ENCODE measurements around the gene DOCK10.

The DOCK10 gene

DNA sequence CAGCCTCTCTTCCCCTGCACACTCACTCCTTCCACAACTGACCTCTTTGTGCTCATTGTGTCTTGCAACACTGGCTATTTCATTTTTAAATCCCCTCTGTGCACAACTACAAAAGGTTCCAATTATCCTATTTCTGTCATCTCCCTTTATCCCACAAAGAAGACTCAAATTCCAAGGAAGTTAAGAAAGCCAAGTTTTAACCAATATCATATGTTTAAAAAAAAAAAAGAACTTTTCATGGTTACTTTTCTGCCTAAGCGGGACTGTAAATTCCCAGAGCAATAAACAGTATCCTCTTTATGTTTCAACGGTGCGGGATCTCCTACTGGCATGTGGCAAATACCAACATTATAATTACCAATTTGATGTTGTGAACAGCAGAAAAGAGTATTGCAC lies 83.8 kb downstream of the DOCK10 start:
- H2AFZ ChIP-seq (ENCODE audit: low read depth, low read length): no peak overlapping the region
- H3K9me3 ChIP-seq (ENCODE audit: insufficient read depth, low read length, severe bottlenecking): no peaks in the 10 kb centered on the region
- ATAC-seq (ENCODE audit: insufficient read depth, low read depth) (no peak), DNase-seq (no peak)
- no peak for TF ChIP-seq EZH2 (IDR thresholded peaks at IDR 0.05; ENCODE audit: borderline replicate concordance, low read depth, low read length, severe bottlenecking)
- TF ChIP-seq CTCF (IDR thresholded peaks at IDR 0.05; ENCODE audit: borderline replicate concordance, extremely low read depth, low read length, poor library complexity, severe bottlenecking): no peak
- no peak overlapping the region for H3K4me3 ChIP-seq (ENCODE audit: low read depth in 1 of 2, low read length in 2 of 2)
- H3K9ac ChIP-seq (ENCODE audit: low read depth, low read length): no peak overlapping the region
- H3K36me3 ChIP-seq (ENCODE audit: insufficient read depth, low read length): no peaks in the 10 kb centered on the region
- H3K4me1 ChIP-seq (ENCODE audit: insufficient read depth, low read length): peaks cover 10% of the 10 kb centered on the region
- no peak overlapping the region for H3K4me2 ChIP-seq (ENCODE audit: insufficient read depth, low read length)
- H3K27me3 ChIP-seq (ENCODE audit: insufficient read depth, low read length, poor library complexity): no peaks in the 10 kb centered on the region
- H3K79me2 ChIP-seq (ENCODE audit: insufficient read depth, low read length): peaks cover 6% of the 10 kb centered on the region
- H3K27ac ChIP-seq (ENCODE audit: low read length): no peak overlapping the region
- no peaks in the 10 kb centered on the region; the same call in 1 of the 2 replicates for H4K20me1 ChIP-seq (ENCODE audit: insufficient read depth, low read length)

DNA sequence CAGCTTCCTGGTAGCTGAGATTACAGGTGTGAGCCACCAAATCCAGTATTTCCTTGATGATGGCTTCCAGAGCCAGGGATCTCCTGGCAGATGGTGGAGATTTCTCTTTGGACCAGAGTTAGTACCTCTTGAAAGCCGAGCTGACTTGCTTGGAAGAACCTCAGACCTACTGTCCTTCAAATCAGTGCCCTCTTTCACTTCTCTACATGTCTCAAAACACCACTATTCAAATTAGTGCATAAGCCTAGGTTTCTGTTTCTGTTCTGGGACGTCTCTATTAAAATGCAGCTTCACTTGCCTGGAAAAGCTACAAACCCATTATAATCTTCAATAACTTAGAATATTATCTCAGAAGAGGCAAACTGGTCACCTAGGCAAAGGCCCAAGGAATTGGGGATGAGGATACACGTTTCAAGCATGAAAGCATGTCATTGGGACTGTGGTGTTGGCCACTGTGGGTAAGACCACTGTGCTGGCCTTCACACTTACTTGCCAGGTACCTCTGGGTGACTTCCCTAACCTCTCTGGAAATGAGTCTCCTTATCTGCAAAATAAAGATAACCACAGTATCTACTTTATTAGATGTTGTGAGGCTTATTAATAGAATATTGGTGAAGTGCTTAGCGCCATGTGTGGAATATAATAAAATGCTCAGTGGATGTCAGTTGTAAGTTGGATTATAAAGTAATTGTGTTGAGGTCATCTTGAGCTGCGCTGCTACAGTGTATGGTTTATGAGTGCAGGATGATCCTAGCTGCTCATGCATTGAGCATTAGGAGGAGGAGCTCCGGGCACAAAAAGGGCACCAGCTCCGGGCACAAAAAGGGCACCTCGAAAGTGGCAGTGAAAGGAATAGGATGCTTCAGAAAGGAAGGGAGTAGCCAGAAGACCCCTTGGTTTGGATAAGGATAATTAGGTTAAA lies 84.5 kb downstream of the DOCK10 start:
- no peaks in the 10 kb centered on the region; the same call in 1 of the 2 replicates for H4K20me1 ChIP-seq (ENCODE audit: insufficient read depth, low read length)
- ATAC-seq (ENCODE audit: insufficient read depth, low read depth): no peak
- no peaks in the 10 kb centered on the region for H3K36me3 ChIP-seq (ENCODE audit: insufficient read depth, low read length)
- no peak for TF ChIP-seq EZH2 (IDR thresholded peaks at IDR 0.05; ENCODE audit: borderline replicate concordance, low read depth, low read length, severe bottlenecking)
- TF ChIP-seq CTCF (IDR thresholded peaks at IDR 0.05; ENCODE audit: borderline replicate concordance, extremely low read depth, low read length, poor library complexity, severe bottlenecking): no peak
- no peak for DNase-seq
- H3K4me1 ChIP-seq (ENCODE audit: insufficient read depth, low read length): peaks cover 17% of the 10 kb centered on the region
- peaks cover 6% of the 10 kb centered on the region for H3K79me2 ChIP-seq (ENCODE audit: insufficient read depth, low read length)
- H3K27ac ChIP-seq (ENCODE audit: low read length): no peak overlapping the region
- no peak overlapping the region for H3K4me2 ChIP-seq (ENCODE audit: insufficient read depth, low read length)
- H2AFZ ChIP-seq (ENCODE audit: low read depth, low read length): no peak overlapping the region
- H3K4me3 ChIP-seq (ENCODE audit: low read depth in 1 of 2, low read length in 2 of 2): no peak overlapping the region
- no peak overlapping the region for H3K9ac ChIP-seq (ENCODE audit: low read depth, low read length)
- no peaks in the 10 kb centered on the region for H3K9me3 ChIP-seq (ENCODE audit: insufficient read depth, low read length, severe bottlenecking)
- no peaks in the 10 kb centered on the region for H3K27me3 ChIP-seq (ENCODE audit: insufficient read depth, low read length, poor library complexity)

DNA sequence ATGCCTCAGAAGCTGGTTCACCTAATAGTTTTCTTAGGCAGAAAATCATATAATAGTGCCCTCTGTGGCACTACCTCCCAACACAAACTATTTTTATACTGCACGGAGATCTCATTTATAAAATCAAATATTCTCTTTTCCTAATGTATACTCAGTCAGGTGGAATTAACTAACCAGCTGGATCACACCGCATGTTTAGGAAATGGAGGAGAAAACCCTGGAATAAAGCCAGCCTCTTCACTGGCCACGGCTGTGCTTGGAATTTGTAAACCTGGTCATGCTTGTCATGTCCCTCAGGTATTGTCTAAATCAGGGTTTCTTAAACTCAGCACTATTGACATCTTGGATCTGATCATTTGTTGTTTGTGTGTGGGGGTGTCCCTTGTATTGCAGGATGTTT lies 85.6 kb downstream of the DOCK10 start:
- peaks cover 11% of the 10 kb centered on the region for H3K79me2 ChIP-seq (ENCODE audit: insufficient read depth, low read length)
- no peak for ATAC-seq (ENCODE audit: insufficient read depth, low read depth)
- H4K20me1 ChIP-seq (ENCODE audit: insufficient read depth, low read length): no peaks in the 10 kb centered on the region; the same call in 1 of the 2 replicates
- no peaks in the 10 kb centered on the region for H3K27me3 ChIP-seq (ENCODE audit: insufficient read depth, low read length, poor library complexity)
- no peak overlapping the region for H3K4me3 ChIP-seq (ENCODE audit: low read depth in 1 of 2, low read length in 2 of 2)
- no peaks in the 10 kb centered on the region for H3K36me3 ChIP-seq (ENCODE audit: insufficient read depth, low read length)
- no peak for DNase-seq
- no peak overlapping the region for H2AFZ ChIP-seq (ENCODE audit: low read depth, low read length)
- TF ChIP-seq EZH2 (IDR thresholded peaks at IDR 0.05; ENCODE audit: borderline replicate concordance, low read depth, low read length, severe bottlenecking): no peak
- no peak for TF ChIP-seq CTCF (IDR thresholded peaks at IDR 0.05; ENCODE audit: borderline replicate concordance, extremely low read depth, low read length, poor library complexity, severe bottlenecking)
- no peak overlapping the region for H3K4me2 ChIP-seq (ENCODE audit: insufficient read depth, low read length)
- H3K4me1 ChIP-seq (ENCODE audit: insufficient read depth, low read length): peaks cover 18% of the 10 kb centered on the region
- H3K9ac ChIP-seq (ENCODE audit: low read depth, low read length): no peak overlapping the region
- H3K27ac ChIP-seq (ENCODE audit: low read length): no peak overlapping the region
- H3K9me3 ChIP-seq (ENCODE audit: insufficient read depth, low read length, severe bottlenecking): no peaks in the 10 kb centered on the region

All from DND-41 (cell line).